Neural cell (in vitro differentiated cells): ENCODE results near the gene SOX5. TPM values are rescaled to one million over a fixed set of nuclear protein-coding genes. Genes with fewer than 3 reads are reported as not detected.

ENCODE experiments used
- H2AFZ ChIP-seq: fragments of 200-600, 300-800 bp; sonication (generic), shearing (Covaris generic); 2 replicates; pipeline ENCODE4 v1.6.0; 2014; ENCODE audit warnings: low read depth, mild to moderate bottlenecking, antibody characterized with exemption, low read length, moderate library complexity
- H3F3A ChIP-seq: fragments of 200-600 bp; shearing (Covaris generic); 2 replicates; pipeline ENCODE4 v1.6.1; 2016; ENCODE audit warnings: mild to moderate bottlenecking, moderate library complexity, mixed read lengths, antibody characterized with exemption, low read length; ENCODE audit not compliant: insufficient read depth, poor library complexity, severe bottlenecking
- H3K27ac ChIP-seq: fragments of 200-600, 300-800 bp; sonication (generic), shearing (Covaris generic); 2 replicates; pipeline ENCODE4 v1.5.1; 2014; ENCODE audit warnings: mild to moderate bottlenecking, low read length, moderate library complexity
- H3K27me3 ChIP-seq: fragments of 300-800, 200-600 bp; sonication (generic), shearing (Covaris generic); 2 replicates; pipeline ENCODE4 v1.6.0; 2014; ENCODE audit warnings: mild to moderate bottlenecking, low read depth, low read length, moderate library complexity; ENCODE audit not compliant: insufficient read depth
- H3K36me3 ChIP-seq: fragments of 300-800, 200-600 bp; sonication (generic), shearing (Covaris generic); 2 replicates; pipeline ENCODE4 v1.5.1; 2014; ENCODE audit warnings: mild to moderate bottlenecking, antibody characterized with exemption, low read length, moderate library complexity; ENCODE audit not compliant: insufficient read depth
- H3K4me2 ChIP-seq: fragments of 300-800, 200-600 bp; sonication (generic), shearing (Covaris generic); 2 replicates; pipeline ENCODE4 v1.6.0; 2014; ENCODE audit warnings: mild to moderate bottlenecking, low read length
- H3K4me3 ChIP-seq: fragments of 300-800, 200-600 bp; sonication (generic), shearing (Covaris generic); 2 replicates; pipeline ENCODE4 v1.5.1; 2014; ENCODE audit warnings: mild to moderate bottlenecking, low read length, moderate library complexity
- H3K79me2 ChIP-seq: fragments of 200-600 bp; shearing (Covaris generic); replicated peaks from 2 replicates; pipeline ENCODE4 v1.6.0; 2014; ENCODE audit warnings: mild to moderate bottlenecking, low read length, moderate library complexity; ENCODE audit not compliant: insufficient read depth
- H3K9ac ChIP-seq: fragments of 300-800, 200-600 bp; sonication (generic), shearing (Covaris generic); 2 replicates; pipeline ENCODE4 v1.6.1; 2016; ENCODE audit warnings: mild to moderate bottlenecking, low read length, mixed read lengths
- H3K9me2 ChIP-seq: fragments of 200-600 bp; shearing (Covaris generic); 2 replicates; pipeline ENCODE4 v1.6.1; 2016; ENCODE audit warnings: mild to moderate bottlenecking, low read length, mixed read lengths; ENCODE audit not compliant: insufficient read depth
- H3K9me3 ChIP-seq: fragments of 200-600, 300-800 bp; sonication (generic), shearing (Covaris generic); 2 replicates; pipeline ENCODE4 v1.6.1; 2016; ENCODE audit warnings: mild to moderate bottlenecking, mixed run types, low read length, moderate library complexity, mixed read lengths
- H4K20me1 ChIP-seq: fragments of 200-600 bp; shearing (Covaris generic); 2 replicates; pipeline ENCODE4 v1.6.1; 2016; ENCODE audit warnings: mild to moderate bottlenecking, mixed run types; ENCODE audit not compliant: insufficient read depth
- CTCF ChIP-seq: fragments of 450-650 bp; IDR thresholded peaks from 2 replicates; pipeline ENCODE4 v1.5.1; 2014; ENCODE audit warnings: antibody characterized with exemption, mild to moderate bottlenecking, moderate library complexity; ENCODE audit not compliant: poor library complexity, severe bottlenecking
- EP300 ChIP-seq: fragments of 450-650 bp; conservative IDR thresholded peaks from 2 replicates; pipeline ENCODE4 v1.6.1; 2014; ENCODE audit warnings: antibody characterized with exemption, mild to moderate bottlenecking, moderate library complexity; ENCODE audit not compliant: poor library complexity, severe bottlenecking
- EZH2 ChIP-seq: fragments of 200-600, 300-800 bp; shearing (Covaris generic), sonication (generic); IDR thresholded peaks from 2 replicates; pipeline ENCODE4 v1.6.1; 2014; ENCODE audit warnings: antibody characterized with exemption, low read length, borderline replicate concordance, mild to moderate bottlenecking; ENCODE audit not compliant: insufficient read depth, poor library complexity, severe bottlenecking
- MXI1 ChIP-seq: fragments of 450-650 bp; conservative IDR thresholded peaks from 2 replicates; pipeline ENCODE4 v1.6.1; 2014; ENCODE audit warnings: antibody characterized with exemption, mild to moderate bottlenecking; ENCODE audit not compliant: poor library complexity, severe bottlenecking
- POLR2AphosphoS5 ChIP-seq: IDR thresholded peaks from 2 replicates; pipeline ENCODE4 v1.6.1; 2012
- RAD21 ChIP-seq: fragments of 450-650 bp; conservative IDR thresholded peaks from 2 replicates; pipeline ENCODE4 v1.6.1; 2014; ENCODE audit warnings: antibody characterized with exemption, mild to moderate bottlenecking, moderate library complexity
- REST ChIP-seq: IDR thresholded peaks from 2 replicates; pipeline ENCODE4 v1.6.1; 2012; ENCODE audit warnings: borderline replicate concordance
- SMC3 ChIP-seq: fragments of 450-650 bp; conservative IDR thresholded peaks from 2 replicates; pipeline ENCODE4 v1.6.1; 2014; ENCODE audit warnings: antibody characterized with exemption, mild to moderate bottlenecking, moderate library complexity; ENCODE audit not compliant: poor library complexity
- TAF1 ChIP-seq: IDR thresholded peaks from 2 replicates; pipeline ENCODE4 v1.6.1; 2012; ENCODE audit warnings: low read depth
- polyA plus RNA-seq: library from polyadenylated mRNA; depleted of rRNA; stranded (reverse); fragments of >200 nt; gene quantifications from 2 replicates; pipeline ENCODE4 v1.2.3, GENCODE V29; 2014

SOX5 gene
- polyA plus RNA-seq, 1 donor from 2014 or later = 1.8 TPM

DNA sequence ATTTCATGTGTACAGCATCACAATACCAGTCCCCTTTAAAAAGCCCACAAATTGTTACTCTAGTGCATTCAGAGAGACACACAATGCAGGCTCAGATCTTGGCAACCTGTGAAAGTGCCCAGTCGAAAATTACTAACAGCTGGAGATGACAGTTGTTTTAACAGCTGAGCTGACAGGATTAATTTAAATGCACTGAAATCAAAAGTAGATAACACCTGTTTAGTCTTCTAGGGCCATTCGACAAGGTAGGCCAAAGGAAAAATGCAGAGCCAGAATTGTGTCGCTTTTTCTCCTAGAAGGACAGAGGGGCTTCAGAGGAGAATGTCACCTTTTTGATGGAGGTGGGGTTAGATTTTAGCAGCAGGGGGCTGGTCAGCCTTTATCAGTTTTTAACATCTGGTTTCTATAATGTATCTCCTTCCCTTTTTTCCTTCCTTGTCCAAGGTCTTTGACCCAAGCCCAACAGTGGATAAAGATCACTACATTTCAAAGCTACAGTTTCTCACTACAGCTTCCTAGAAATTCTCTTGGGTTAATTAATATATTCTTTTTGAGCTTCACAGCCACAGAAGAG is 139.1 kb downstream of the SOX5 start:
- Histone ChIP-seq H3K9me3 (no peaks in the 10 kb centered on the region), H2AFZ (no peak overlapping the region), H3K36me3 (no peaks in the 10 kb centered on the region), H3K79me2 (peaks cover 8% of the 10 kb centered on the region), H3K9ac (no peak overlapping the region), H3K27ac (no peak overlapping the region), H3K27me3 (no peaks in the 10 kb centered on the region), H3K4me2 (no peak overlapping the region), H3K4me3 (no peak overlapping the region), H3K9me2 (no peaks in the 10 kb centered on the region), H3F3A (no peaks in the 10 kb centered on the region), H4K20me1 (no peaks in the 10 kb centered on the region)
- TF ChIP-seq RAD21 = no peak
- no peak for TF ChIP-seq TAF1
- peak; percentile 17 for TF ChIP-seq EP300
- TF ChIP-seq SMC3 = no peak
- TF ChIP-seq CTCF = no peak
- TF ChIP-seq POLR2AphosphoS5 = peak; percentile 41
- TF ChIP-seq EZH2 = no peak
- TF ChIP-seq REST = no peak
- no peak for TF ChIP-seq MXI1

DNA sequence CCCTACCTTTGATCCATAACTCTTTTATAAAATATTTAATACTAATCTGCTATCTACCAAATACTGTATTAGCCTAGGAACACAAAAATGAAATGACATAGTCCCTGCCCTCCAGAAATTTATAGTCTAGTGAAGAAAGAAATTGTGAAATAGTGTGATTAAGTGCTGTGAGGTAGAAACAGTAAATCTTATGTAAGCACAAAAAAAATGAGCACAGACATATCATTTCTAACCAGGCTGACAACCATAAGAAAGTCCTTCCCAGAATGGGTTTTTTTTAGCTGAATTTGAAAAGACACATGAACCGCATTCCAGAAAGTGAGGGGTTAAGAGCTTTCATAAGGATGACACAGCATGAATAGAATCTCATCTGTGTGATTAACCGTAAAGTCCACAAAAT is 145.9 kb downstream of the SOX5 start:
- no peaks in the 10 kb centered on the region for H3F3A ChIP-seq
- H3K9ac ChIP-seq = no peak overlapping the region
- H3K4me2 ChIP-seq = no peak overlapping the region
- H3K27me3 ChIP-seq = no peaks in the 10 kb centered on the region
- TF ChIP-seq MXI1 = no peak
- no peak for TF ChIP-seq REST
- TF ChIP-seq TAF1 = no peak
- H3K27ac ChIP-seq = no peak overlapping the region
- H3K36me3 ChIP-seq = no peaks in the 10 kb centered on the region
- H3K79me2 ChIP-seq = peaks cover under 1% of the 10 kb centered on the region
- H4K20me1 ChIP-seq = no peaks in the 10 kb centered on the region
- H2AFZ ChIP-seq = no peak overlapping the region
- no peak overlapping the region for H3K4me3 ChIP-seq
- H3K9me2 ChIP-seq = no peaks in the 10 kb centered on the region
- H3K9me3 ChIP-seq = no peaks in the 10 kb centered on the region
